ENCODE data around the gene ZBTB11.
"Not testable (repeated sequence)": the region's sequence is repeated elsewhere in the genome, so short reads cannot be mapped to it uniquely, and the experiment has no call there.

The ZBTB11 gene

DNA sequence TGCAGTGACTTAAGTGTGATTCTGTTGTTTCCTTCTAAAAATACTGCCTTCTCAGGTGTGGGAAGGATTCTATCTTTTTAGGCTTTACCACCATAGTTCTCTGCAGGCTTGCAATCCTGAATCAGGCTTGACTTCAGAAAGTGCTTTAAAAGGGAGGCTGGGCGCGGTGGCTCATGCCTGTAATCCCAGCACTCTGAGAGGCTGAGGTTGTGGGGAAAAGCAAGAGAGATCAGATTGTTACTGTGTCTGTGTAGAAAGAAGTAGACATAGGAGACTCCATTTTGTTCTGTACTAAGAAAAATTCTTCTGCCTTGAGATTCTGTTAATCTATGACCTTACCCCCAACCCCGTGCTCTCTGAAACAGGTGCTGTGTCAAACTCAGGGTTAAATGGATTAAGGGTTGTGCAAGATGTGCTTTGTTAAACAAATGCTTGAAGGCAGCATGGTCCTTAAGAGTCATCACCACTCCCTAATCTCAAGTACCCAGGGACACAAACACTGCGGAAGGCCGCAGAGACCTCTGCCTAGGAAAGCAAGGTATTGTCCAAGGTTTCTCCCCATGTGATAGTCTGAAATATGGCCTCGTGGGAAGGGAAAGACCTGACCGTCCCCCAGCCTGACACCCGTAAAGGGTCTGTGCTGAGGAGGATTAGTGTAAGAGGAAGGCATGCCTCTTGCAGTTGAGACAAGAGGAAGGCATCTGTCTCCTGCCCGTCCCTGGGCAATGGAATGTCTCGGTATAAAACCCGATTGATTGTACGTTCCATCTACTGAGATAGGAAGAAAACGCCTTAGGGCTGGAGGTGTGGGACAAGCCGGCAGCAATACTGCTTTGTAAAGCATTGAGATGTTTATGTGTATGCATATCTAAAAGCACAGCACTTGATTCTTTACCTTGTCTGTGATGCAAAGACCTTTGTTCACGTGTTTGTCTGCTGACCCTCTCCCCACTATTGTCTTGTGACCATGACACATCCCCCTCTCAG lies 15.0 kb upstream of the ZBTB11 start:
- DNase-seq, result not testable (repeated sequence)

DNA sequence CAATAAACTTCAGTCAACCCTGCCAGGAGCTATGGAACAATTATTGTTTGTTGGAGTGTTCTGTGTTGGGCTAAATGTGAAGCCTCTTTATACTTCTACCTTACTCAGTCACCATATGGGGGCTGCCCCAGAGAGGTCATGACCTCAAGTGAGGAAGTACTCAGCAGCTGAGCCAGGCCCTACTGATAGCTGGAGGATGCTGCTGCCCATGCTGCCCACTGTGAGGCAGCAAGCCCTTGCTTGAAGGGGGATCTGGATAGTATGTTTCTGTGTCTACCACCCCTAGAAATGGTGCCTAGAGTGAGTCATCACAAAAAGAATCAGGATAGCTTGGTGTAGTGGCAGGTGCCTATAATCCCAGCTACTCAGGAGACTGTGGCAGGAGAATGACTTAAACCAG lies 14.0 kb upstream of the ZBTB11 start:
- DNase-seq, result no peak

DNA sequence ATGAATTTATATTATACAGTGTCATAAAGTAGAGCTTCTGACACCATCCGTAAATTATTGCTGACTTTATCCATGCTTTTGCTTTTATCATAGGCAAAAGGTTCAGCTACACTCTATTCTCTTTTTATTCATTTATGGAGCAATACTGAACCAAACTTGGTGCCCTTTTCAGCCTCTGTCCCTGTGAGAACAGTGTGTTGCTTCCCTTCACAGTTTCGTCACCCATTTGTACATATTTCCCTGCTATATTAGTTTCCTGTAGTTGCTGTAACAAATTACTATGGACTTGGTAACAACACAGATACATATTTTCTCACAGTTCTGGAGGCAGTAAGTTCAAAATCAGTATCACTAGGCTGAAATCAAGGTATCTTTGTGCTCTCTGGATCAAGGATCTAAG lies 12.4 kb upstream of the ZBTB11 start:
- no peak for DNase-seq

DNA sequence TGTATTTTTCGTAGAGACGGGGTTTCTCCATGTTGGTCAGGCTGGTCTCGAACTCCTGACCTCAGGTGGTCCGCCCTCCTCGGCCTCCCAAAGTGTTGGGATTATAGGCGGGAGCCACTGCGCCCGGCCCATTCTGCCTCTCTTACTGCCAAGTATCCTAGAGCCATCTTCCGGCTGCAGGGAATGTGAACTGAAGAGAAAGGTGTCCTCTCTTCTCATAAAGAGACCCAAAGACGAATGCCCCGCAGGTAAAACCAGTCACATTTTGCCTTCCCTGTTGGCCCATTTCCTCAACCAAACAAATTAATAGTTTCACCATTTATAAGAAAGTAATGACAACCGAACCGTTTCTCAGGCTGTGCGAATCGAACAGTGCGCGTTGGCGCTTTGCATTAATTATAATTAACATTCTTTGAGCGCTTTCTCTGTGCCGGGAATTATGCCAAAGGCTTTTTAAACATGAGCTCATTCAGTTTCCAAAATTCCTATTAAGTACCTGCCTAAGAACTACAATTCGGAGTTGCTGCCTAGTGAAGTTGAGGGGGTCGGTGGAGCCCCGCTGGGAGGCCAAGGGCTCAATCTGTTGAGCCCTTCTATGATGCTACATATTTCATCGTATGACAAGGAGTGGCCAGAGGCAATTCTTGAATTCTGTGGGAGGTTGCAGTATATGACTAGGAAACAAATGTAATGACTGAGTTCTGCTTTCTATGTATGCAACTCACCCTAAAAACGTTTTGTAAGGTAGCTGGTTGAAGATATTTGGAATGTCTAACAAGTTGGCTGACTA lies 10.4 kb upstream of the ZBTB11 start:
- DNase-seq, result no peak

DNA sequence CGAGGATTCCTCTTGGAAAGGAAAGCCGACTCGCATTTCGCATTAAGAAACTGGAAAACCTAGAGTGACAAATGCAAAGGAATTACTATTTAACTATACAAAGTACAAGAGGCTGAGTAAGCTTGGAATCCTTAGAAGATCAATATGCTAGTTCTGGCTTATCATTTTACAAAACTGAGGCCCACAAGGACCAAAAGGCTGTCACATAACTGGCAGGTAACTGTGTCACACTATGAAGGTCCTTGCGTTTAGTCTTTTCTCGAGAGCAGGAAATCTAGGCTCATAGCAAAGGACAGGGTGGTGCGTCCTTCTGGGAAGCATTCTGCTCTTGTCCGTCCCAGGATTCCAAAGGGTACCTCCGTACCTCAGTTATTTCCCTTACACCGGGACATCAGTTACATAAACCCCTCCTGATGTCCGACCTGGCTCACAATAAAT lies 9.0 kb upstream of the ZBTB11 start:
- DNase-seq, result no peak

DNA sequence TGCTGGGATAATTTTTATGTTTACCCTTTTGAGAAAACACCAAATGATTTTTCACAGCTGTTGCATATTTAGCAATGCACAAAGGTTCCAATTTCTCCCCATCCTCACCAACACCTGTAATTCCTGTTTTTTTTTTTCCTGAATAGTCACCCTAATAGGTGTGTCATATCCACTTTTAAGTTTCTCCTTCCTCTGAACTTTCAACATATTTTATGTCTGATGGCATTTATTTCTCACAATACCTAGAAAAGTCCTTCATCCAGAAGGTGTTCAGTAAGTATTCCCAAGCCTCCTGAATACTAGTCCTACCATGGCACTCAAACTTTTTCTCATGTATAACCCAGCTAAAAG lies 8.1 kb upstream of the ZBTB11 start:
- DNase-seq, result no peak

DNA sequence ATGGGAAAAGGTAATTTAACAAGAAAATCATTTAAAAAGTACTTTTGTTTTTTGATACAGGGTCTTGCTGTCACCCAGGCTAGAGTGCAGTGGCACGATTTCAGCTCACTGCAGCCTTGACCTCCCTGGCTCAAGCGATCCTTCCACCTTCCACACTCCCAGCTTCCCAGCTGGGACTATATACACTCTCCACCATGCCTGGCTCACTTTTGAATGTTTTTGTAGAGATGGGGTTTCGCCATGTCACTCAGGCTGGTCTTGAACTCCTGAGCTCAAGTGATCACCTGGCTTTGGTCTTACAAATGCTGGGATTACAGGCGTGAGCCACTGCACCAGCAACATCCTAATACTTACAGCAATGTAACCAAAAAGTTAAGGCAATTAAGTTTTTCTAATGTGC lies 3.5 kb upstream of the ZBTB11 start:
- DNase-seq, result no peak

DNA sequence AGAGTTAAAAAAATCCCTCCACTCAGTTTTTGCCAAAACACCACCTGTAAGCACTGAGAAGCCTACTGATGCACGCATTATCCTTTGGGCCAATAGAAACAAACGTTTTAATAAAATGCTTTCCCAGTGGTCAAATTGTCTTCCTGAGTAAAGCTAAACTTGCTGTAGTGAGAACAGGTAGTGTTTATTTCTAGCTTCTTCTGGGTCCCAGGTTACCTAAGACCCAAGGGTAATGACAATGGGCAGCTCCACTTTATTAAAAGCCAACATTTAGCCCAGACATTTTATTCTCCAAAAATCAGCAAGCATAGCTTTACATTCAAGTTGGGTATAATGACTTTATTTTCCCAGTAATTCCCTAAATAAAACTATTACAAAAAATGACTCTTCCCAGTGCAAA lies 1.9 kb upstream of the ZBTB11 start:
- DNase-seq, result not testable (repeated sequence)

DNA sequence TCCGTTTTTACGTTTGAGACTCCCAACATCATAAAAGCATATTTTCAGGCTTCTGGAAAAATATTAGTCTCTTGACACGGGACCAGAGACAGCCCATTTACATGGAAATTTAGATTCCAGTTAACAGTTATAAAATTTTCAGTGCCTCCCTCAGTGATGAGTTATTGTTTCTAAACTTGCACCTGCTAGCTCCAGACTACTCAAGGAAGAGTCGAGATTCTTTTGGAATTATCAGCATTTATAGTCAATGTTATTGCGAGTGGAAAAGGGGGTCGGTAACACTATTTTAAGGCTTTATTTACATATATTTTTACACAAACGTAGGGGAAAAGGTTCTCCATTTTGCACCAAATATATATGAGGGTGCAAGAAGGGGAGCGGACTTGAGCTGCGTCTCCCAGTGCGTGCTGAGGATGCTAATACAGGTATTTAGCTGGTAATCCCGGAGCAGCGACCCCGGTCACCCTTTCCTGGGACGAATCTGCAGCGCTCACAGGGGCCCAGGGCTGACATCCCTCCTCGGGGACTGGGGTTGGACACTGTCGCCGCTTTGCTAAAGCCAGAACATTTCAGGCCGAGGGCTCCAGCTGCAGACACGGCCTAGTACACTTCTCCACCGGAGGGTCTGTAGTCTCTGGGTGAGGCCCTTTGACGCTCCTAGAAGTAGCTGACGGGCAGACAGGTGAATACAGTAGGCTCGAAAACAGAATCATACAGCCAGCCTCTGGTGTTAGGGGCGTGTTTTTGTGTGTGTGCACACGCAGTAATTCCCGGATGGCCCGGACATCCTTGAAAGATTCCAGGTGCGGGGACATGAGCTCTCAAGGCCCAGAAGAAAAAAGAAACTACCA lies 729 bp upstream of the ZBTB11 start:
- DNase-seq, result no peak

DNA sequence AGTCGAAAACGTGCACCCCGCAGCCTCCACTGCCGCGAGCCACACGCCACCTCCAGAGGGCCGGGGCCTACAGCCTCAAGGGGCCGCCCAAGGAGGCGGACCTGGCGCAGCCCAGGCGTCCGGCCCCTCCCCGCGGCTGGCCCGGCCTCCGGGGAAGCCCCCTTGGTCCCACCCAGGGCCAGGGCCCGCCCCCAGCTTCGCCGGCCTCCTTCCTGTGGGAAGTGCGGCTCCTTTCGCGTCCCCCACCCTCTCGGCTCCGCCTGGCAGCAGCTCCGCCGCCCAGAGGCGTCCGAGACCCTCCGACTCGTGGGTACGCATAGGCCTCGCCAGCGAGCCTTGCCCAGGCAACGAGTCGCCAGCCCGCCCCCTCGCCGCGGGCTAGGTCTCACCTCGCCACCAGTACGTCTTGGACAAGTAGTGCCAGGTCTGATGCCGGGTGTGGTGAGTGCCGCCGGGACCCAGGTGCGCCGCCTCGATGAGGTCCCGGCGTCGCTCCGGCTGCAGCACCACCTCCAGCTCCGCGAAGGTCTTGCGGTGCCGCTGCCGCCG lies 642 bp downstream of the ZBTB11 start:
- DNase-seq, result peak; percentile 91

DNA sequence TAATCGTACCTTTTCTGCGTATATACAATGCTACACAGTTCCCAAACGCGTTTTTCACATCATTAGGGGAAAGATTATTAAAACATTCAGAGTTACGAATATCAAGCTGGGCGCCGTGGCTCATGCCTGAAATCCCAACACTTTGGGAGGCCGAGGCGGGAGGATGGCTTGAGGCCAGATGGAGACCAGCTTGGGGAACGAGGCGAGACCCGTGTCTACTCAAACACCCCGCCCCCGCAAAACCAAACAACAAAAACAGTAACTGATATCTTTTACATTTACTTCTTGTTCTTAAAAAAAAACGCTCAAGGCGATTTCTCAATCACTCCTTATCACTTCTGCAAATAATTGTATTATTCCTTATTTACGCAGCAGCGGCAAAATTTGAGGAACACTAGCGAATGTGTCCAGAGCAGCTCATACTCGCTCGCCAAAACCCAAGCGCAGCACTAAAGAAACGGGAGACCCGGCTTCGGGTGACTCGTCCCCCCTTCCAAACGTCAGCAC lies 1.2 kb downstream of the ZBTB11 start:
- DNase-seq, result no peak

DNA sequence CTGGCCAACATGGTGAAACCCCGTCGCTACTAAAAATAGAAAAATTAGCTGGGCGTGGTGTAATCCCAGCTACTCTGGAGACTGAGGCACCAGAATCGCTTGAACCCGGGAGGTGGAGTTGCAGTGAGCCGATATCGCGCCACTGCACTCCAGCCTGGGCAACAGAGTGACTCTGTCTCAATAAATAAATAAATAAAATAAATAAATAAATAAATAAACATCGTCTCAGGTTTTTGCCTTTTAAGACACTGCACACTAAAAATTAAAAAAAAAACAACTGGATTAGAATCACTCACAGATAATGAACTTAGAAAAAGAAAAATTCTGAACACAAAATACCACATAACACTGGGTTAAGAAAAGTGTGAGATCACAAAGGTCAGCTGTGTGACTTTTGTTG lies 2.4 kb downstream of the ZBTB11 start:
- no peak for DNase-seq

DNA sequence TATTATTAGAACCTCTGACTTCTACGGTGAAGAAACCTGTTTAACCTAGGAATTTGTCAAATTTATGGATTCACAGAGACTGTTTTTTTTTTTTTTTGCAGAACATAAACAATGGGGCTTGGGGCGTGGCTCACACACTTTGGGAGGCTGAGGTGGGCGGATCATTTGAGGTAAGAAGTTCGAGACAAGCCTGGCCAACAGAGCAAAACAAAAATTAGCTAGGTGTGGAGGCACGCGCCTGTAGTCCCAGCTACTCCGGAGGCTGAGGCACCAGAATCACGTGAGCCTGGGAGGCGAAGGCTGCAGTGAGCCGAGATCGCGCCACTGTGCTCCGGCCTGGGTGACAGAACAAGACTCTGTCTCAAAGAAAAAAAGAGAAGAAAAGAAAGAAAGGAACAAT lies 3.0 kb downstream of the ZBTB11 start:
- no peak for DNase-seq

DNA sequence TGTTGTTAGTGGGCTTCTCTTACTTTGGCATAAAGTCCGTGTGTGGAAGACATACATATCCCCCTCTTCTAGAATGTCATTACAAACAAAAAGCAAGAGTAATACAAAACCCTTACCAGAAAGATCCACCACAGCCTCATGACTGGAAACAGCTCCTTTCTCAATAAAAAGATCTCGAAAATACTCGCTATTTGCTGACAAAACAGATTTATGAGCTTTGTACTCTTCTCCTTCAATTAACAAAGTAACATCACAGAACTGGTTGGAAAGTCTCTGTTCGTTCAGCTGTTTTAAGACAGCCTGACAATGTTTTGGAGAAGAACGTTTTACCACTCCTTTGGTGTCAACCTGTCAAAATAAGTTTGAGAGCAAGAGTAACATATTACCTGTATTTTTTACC lies 5.9 kb downstream of the ZBTB11 start:
- no peak for DNase-seq

DNA sequence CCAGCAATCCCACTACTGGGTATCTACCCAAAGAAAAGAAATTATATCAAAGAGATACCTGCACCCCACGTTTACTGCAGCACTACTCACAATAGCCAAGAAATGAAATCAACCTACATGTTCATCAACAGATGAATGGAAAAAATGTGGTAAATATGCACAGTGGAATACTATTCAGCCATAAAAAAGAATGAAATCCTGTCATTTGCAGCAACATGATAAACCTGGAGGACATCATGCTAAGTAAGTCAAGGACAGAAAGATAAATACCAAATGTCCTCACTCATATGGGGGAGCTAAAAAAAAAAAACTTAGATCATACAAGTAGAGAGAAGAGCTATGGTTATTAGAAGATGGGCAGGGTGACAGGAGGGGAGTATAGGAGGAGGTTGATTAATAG lies 9.1 kb downstream of the ZBTB11 start:
- no peak for DNase-seq

DNA sequence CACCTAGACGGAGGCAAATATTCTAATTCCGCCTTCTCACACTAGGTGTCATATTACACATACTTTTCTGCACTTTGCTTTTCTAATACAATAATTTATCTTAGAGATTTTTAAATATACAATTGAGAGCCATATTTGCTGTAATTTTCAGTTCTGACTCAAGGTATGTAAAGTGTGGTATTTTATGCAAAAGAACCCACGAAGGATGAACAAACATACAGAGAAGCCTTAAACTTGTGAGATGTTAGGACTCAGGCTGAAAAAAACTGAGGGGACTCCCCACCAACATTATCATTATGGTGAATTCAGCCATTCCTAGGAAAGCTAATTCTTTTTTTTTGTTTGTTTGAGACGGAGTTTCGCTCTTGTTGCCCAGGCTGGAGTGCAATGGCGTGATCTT lies 9.6 kb downstream of the ZBTB11 start:
- no peak for DNase-seq

DNA sequence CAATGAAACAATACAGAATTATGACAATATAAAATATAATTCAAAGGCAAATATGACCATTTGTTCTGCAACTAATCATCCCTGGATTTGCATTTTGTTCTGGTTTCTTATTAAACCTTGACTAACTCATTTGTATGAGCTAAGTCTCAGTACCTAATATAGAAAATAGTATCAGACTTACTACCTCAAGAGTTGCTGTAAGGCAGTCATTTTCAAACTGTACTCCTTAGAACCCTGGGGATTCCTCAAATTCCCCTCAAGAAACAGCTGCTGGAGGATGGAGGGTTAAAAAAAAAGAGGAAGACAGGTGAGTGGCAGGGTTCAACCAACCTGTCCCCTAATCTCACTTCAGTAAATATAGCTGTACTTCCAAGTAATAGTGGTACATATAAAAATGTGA lies 11.1 kb downstream of the ZBTB11 start:
- DNase-seq, result no peak

DNA sequence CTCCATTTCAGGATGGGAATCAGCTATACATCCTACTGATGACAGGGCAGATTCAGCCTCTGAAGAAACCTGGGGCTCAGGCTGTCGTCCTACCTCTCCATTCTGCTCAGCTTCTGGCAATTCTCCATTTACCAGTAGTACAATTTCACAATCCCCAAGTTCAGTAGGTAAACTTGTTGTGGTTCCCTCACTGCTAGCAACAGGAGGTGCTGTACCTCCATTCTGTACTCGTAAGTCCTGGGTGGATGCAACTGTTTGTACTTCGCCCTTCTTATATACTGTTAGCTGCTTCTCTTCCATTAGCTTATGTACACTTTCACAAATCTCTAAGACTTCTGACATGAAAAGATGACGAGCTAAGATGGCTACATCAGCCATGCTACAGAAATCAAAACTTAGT lies 11.6 kb downstream of the ZBTB11 start:
- no peak for DNase-seq

DNA sequence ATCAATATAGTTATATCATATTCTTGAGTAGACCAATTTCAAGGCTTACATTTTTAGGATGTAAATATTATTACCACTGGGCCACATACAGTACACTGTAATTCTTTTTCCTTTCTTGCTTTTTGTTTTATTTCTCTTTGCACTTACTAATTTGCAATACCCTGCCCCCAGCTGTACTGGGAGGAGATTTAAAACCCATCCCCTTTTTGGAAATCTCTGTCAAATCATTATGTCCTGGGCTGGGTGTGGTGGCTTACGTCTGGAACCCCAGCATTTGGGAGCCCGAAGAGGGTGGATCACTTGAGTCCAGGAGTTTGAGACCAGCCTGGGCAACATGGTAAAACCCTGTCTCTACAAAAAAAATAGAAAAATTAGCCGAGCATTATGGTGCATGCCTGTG lies 16.2 kb downstream of the ZBTB11 start:
- DNase-seq, result no peak

DNA sequence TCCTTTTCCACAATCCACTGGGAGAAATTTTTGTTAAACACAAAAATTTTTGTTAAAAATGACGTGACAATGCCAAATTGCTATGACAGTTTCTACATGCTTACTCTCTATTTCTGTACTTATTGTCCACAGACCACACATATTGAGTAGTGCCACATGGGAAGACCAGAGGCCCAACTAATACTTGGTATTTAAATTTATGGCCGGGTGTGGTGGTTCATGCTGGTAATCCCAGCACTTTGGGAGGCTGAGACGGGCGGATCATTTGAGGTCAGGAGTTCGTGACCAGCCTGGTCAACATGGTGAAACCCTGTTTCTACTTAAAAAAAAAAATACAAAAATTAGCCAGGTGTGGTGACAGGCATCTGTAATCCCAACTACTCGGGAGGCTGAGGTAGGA lies 20.3 kb downstream of the ZBTB11 start:
- DNase-seq, result no peak

DNA sequence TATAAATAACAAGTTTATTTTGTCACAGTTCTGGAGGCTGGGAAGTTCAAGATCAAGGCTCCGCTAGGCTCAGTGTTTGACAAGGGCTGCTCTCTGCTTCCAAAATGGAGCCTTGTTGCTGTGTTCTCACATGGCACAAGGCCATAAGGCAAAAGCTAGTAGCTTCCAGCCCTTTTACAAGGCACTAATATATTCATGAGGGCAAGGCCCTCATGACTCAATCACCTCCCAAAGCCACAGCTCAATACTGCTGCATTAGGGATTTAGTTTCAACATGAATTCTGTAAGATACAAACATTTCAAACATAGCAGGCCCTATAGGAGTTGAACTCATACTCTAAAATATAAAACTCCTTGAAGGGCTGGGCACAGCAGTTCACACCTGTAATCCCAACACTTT lies 30.2 kb downstream of the ZBTB11 start:
- DNase-seq, result no peak

DNA sequence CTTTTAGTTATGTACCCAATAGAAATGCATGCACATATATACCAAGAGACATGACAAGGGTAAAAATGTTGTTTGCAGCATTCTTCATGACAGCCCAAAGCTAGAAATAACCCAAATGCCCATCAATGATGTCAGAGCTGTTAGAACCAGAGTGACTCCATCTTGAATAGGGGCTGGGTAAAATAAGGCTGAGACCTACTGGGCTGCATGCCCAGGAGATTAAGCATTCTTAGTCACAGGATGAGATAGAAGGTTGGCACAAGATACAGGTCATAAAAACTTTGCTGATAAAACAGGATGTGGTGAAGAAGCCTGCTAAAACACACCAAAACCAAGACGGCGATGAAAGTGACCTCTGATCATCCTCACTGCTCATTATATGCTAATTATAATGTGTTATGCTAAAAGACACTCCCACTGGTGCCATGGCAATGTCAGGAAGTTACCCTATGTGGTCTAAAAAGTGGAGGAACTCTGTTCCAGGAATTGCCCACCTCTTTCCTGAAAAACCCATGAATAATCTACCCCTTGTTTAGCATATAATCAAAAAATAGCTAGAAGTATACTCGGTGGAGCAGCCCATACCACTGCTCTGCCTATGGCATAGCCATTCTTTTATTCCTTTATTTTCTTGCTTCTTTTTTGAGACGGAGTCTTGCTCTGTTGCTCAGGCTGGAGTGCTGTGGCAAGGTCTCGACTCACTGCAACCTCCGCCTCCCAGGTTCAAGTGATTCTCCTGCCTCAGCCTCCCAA lies 32.9 kb downstream of the ZBTB11 start:
- DNase-seq, result no peak

Measured in T-helper 9 cell (primary cell).